Measurements from ENCODE around the gene AMBP.

The AMBP gene

DNA sequence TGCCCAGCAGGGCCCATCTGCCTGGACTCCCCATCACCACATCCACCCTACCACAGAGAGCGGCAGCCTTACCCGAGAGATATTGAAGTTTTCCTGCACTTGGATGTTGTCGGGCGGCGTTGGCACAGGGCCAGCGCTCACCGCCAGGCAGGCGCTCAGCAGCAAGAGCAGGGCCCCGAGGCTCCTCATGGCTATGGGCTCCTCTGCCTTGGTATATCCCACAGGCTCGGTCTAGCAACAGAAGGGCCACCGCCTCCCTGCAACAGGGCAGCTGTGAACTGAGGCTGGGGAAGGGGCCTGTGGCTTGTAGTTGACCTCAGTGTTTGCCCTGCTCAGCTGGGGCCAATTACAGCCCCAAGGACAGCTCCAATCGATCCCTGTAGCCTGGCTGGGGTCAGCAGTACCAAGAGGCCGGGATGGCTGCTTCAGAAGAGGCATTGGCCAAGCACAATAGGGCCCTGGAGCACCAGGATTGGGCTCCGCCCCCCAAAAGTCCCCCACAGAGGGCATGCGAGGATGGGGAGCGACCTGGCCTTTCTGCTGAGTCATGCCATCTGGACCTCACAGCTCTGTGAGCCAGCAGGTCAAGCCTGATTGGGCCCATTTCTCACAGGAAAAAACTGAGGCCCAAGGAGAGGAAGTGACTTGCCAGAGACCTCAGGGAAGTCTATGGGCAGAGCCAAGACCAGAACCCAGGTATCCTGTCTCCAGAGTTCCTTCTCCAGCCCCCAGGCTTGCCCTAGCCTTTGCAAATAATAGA, at the start of gene AMBP:
TSS of gene AMBP (minus strand) at position 280 of the 760 bp plus-strand sequence. CDS start at position 189, 91 bp downstream.
- DNase-seq: no peak

DNA sequence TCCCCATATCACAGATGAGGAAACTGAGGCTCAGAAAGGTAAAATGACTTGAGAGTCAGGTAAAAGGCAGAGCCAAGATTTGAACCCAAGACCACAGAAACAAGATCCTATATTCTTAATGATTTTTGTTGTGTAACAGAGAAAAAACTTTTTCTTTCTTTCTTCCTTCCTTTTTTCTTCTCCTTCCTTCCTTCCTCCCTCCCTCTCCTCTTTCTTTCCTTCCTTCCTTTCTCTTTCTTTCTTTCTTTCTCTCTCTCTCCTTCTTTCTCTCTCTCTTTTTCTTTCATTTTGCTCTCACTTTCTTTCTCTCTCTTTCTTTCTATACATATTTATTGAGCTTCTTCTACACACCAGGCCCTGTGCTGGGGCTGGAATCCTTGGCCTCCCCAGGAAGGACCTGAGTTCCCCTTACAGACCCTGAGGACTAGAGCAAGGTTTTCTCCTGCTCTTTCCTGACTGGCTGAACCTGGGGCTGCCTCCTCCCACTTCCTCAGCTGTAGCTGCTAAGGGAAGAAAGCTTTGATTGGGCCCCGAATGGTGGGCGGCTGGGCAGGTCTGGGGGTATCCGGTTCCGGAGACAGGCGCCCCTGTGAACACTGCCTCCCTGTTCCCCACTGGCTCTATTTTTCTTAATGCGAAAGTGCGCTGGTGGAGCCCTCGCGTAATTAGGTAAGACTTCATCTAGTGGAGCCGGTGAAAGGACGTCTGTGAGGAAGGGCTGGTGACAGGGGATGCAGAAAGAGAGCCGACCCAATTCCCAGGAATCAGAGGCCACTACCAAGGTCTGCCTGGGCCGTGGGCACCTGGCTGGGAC, 48.4 kb upstream of the AMBP start:
- no peak for DNase-seq

DNA sequence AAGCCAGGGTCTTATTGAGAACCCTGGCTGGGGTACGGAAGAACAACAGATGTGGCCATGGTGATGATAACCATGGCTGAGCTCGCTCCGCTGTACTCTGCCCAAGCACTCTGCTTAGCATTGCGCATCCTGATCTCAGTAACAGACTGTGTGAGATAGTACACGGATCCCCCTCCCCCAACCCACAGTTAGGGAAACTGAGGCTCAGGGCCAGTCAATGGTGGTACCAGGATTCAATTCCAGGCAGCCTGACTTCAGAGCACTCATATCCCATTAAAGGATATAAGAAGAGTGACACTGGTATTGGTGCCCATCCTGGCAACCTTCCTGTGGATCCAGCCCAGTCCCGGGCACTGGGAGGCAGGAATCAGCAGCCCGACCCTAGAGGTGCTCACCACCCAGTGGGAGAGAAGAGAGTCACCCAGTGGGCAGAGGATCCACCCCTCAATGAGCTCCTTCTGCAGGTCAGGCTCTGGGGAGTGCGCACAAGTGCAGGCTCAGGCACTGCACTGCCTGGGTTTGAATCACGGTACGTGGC, 47.4 kb upstream of the AMBP start:
- DNase-seq: no peak

DNA sequence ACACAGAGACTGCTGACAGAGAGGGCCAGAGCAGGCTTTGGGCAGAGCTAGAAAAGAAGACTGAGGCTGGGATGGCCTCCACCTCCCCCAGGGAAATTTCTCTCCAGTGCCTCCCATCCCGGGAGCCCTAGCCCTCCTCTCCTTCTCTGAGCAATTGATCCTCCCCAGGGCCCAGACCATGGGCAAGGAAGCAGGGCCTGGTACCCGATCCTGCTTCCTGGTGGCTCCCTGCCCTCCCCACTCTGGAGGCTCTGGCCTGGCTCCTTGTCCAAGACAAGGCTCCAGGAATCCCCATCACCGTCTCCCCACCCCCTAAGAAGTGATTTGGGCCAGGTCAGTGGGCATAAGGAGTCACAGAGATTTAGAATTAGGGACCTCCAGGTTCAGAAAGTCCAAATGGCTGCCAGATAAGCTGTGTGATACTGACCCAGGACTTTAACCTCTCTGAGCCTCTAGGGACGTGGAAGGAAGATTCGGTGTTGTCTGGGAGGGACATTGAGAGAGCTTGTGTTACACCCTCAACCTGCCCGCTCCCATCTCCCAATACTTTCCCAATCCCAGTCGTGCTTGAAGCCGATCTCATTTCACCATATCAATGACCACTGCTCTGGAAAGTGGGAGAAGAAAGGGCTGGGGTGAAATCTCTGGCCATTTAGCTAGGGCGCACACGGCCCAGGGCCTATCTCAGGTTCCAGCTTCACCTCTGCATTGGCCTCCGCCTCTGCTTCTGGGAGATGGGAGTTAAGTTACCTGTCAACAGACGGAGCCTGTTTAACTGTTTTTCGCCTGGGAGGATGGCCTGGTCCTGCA, 46.8 kb upstream of the AMBP start:
- DNase-seq: no peak

DNA sequence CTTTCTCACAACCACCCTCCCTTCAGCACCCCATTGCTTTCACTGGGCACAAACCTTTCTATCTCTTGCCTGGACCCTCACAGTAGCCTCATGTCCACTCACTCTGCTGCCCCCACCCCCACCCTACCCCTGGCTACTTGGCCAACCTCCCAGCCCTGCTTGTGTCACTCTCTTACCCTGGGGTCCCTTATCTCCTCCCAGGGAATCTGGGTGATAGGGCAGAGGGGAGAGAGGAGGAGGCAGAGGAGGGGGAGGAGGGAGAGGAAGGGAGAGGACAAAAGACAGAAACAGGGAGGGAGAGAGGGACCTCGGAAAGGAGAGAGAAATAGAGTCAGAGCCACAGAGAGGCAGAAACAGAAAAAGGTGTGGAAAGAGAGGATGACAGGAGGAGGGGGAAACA, 46.0 kb upstream of the AMBP start:
- no peak for DNase-seq

DNA sequence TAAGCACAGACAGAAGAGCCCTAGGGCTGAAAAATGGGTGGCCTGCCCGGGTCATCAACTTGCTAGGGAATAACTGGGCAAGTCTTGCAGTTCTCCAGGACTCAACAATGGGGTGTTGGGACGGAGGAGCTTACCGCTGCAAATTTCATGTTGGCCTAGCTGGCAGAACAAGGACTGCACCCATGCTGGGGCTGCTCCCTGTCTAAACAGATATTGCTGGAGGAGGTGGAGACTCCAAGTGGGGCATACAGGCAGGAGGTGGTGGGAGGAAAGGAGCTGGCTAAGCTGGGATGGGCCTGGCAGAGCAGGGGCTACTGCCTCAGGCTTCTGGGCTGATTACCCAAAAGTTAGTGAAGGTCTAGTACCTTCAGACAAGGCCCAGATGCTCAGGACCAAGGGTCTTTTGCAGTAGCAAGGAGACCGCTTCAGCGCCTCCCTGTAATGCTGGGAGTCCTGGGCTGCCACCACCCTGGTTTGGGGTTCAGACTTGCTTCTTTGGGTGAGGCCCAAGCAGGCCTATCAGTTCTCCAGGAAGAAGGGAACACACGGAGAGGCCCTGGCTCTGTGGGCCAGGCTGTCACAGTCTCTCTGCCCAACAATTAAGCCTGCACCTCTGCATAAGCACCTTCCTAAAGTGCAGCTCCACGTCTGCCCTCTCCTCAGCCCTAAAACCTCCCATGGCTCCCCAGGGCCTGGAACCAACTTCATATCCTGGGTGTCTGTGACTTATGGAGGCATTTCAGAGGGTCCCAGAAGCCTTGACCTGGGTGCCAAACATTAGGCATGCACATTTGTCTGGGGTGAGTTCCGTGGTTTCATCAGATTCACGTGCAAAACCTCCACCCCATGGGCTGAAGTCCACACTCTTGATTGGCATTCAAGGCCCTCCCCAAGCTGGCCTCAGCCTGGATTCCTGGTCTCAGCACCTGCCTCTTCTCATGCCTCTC, 45.2 kb upstream of the AMBP start:
- no peak for DNase-seq

DNA sequence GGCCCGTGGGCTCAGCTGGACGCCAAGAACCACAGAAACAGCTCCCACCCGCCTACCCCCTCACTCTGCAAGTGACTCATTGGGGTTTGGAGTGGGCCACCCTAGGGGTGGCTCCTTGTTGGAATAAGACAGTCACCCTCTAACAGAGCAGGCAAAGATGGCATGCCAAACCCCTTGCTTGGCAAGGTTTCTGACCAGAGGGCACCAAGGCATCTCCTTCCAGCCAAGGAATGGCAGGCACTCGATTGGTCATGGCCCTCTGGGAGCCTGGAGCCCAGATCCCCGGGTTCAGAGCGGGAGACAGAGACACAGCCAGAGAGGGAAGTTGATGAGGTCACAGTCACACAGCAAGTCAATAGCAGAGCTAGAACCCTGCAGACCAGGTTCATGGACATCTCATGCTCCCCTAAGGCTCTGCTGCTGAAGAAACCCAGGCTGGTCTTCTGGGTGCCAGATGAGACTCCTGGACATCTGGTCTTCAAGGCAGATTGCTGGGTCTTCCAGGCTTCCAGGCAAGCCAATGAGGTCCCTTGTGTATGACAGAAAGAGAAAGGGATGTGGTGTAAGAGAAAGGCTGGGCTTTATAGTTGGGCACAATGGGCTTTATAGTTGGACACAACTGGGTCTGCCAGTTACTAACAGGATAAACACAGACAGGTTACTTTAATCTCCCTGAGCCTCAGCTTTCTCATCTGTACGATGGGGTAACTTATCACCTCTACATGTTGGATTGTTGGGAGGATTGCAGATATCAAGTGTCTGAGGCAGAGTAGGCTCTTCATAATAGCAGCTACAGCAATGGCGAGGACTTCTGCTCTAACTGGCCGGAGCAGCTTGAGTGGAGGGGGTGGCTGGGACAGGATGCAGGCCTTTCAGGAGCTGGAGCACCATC, 44.3 kb upstream of the AMBP start:
- DNase-seq: no peak

DNA sequence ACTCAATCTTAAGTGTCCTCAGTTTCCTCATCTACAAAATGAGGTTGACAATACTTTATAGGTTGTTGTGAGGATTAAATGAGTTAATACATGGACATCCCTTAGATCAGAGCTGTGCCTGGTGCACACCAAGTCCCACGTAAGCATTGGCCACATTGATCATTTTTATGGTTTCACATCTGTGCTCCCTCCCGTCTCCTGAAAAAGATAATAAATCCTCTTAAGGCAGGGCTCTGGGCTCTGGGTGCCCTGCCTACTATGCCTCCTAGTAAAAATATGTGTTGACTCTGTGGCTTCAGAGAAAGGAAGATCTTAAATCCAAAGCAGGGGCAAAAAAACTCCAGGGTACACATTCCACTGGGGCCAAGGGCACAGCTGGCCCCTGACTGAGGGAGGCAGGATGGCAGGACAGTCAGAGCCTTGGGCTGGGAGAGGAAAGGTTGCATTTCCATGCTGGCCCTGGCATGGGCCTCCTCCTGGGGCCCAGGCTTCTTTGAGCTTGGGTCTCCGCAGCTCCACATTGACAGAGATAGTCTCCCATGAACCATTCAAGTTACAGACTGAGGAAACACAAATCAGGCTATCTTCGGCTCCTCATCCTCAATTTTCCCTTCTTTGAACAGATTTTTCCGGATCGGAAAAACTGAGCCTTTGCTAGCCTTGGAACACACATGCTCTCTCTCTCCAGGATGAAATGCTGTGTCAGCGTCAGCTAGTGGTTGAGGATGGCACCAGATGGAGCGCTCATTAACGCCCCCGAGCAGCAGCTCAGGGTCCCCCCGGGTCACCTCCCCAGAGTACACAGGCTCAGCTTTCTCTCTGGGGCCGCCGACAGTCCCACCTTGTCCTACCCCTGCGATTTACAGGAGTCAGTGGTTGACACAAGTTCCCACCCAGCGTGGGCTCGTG, 43.4 kb upstream of the AMBP start:
- no peak for DNase-seq

DNA sequence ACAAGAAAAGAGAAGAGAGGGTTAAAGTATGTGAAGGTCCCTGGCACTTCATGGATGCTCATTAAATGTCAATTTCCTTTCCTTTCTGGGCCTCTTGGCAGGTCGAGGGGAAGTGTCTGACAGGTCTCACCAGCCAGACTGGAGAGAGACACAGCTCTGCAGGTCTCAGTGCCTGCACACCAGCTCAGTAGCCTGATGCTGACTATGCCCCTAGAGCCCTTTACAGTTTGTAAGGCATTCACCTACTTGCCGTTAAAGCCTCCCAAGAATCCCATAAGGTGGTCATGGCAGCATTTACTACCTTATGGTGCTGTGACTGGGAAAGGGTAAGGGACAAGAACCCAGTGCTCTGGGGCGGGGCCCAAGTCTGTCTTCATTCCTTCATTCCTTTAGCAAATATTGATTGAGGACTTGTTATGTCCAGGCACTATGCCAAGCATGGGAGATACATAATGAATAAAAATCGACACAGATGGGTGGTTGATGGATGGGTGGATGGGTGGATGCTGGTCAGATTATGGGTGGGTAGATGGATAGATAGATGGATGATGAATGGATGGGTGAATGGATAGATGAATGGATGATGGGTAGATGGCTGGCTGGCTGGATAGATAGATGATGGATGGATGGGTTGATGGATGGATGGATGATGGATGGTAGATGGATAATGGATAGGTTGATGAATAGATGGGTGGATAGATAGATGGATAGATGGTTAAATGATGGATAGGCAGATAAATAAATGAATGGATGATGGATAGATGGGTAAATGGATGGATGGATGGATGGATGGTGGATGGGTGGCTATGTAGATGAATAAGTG, 42.3 kb upstream of the AMBP start:
- DNase-seq: no peak

DNA sequence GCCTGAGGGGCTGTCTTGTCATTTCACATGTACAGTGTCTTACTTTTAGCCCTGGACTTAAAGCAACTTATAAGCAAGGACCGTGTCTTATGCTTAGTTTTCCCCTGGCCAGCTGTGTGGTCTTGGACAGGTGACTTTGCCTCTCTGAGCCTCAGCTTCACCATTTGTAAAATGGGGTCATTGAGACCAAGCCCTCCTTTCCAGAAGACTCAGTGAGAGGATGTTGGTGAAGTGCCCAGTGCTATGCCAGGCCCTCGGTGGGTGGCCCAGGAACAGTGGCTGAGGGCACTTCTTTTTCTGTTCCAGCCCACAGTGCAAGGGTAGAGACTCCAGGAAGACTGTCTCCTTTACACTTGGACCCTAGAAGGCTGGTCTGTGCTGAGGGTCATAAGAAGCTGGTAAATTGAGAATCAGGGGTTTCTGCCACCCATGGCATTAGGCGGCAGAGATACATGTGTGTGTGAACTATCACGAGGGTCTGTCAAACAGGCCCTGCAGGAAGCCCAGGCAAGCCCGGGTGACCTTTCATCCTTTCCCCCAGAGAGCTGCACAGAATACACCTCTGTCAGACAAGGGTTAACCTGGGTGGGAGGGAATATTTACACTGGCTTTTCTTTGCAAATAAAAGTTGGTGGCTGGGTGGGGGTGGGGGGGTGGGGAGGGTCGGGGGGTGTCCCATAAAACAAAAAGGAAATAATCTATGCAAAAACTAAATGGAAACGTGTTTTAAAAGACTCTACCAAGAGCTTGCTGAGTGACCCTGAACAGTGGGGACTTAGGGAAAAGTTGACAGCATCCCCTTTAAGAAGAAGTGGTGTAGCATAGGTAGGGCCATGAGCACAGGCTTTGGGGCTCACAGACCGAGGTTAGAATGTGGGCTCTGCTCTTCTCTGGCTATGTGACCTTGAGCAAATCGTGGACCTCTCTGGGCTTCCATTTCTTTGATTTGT, 41.4 kb upstream of the AMBP start:
- no peak for DNase-seq

DNA sequence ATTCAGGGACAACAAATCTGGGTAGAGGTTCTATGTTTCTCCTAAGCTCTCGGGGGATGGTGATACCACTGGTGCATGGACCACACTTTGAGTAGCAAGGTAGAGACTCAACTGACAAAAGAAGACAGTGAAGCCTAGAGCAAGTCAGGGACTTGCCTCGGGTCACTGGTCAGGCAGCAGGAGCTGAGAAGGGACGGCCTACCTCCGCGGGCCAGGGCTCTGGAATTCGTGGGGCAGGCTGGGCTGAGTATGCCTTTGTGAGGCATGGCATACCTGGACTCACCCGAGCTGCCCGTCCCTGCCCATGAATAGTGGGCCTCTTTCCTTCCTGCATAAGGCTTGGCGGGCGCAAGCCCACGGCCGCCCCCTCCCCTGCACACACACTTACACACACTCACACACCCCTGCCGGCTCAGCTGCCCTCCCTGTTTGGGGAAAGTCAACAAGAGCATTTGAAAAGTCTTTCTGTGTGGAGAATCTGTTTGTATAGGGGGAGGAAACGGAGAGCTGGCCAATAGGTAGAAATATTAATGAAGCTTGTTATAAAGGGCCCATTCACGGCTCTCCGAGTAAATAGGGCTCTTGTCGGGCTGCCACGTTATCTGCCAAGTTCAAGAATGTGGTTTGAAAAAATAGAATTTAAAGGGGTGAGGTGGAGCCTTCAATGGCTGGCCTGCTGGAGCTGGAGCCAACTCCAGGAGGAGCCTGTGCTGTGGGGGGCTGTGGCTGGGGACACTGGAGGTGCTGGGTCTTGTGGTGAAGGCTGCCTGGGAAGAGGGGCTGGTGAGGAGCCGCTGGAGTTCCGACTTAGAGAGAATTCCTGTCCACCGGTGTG, 40.1 kb upstream of the AMBP start:
- DNase-seq: no peak

DNA sequence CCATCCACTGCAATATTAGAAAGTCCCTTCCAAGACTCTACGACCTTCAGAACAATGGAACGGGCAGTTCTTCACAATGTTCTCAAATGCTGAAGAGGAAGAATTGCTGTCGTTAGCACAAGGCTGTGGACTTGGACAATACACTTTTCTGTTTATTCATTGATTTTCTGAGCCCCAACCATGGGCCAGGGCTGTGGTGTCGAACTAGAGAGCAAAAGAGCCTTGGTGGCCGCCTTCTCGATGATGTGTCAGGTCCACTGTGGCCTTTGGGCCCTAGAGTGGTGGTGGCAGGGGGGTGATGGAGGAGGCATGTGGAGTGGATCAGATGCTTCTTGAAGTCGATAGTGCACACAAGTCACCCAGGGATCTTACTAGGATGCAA, 39.5 kb upstream of the AMBP start:
- no peak for DNase-seq

DNA sequence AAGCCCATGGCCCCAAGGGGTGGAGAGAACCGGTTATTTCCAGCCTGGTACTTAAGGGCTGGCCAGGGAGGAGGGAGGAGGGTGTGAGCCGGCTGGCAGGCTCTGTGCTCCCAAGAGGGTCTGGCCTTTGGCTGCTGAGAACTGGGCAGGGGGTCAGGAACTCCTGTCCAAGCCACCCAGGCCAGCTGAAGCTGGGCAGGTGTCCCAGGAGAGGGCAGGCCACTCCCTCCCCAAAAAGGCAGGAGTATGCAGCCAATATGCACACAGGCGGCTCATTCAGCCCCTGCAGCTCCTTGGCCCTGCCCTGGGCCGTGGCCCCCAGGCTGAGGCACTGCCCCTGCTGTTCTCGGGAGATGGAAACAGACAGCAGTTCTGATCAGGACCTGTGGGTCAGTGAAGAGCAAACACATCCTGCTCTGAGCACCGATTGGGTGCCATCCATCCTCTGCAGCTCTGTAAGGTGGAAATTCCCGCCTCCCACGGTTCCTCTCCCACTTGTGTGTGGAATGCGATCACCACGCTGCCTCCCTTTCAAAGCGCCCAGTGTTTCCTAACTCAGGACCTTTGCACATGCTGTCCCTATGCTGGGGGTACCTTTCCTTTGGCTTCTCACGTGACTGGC, 38.1 kb upstream of the AMBP start:
- DNase-seq: no peak

DNA sequence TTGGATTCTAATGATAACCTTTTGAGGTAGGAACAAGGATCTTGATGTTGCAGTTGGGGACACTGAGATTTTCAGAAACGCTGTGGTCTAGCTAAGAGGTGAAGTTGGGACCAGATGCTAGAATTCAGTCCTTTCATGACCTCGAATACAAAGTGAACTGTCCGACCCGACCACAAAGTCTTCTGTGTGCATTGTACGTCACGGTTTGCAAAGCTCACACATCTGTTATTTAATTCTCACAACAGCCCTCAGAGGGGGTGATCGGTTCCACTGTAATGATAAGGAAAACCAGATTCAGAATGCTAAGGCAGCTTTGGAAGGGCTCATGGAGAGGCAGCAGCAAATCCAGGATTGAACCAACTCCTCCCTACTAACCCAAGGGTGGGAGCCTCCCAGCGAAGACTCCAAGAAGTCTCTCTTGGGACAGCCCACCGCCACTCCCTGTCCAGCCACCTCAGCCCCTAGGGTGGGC, 37.6 kb upstream of the AMBP start:
- no peak for DNase-seq

DNA sequence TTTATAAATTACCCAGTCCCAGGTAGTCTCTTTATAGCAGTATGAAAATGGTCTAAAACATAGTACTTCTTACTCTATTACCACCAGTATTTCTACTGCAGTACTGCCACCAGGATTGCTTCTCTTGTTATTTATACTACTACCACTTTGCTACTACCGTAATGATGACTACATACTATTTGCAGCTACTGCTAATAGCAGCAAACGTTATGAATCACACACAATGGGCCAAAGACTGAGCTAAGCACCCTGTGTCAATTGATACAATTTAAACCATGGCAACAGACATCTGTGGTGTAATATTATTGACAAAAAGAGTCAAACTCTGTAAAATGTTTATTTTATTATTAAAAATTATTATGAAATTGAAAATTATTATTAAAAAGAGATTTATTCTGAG, 36.3 kb upstream of the AMBP start:
- DNase-seq: no peak
